NCI-H82 (cell line): ENCODE data around the gene RAB8B.
A peak's percentile ranks its signal among the peaks of the same experiment; 100 is the strongest.

ENCODE experiments used
- DNase-seq: peaks from one replicate; lab custom pipeline; 2025; lab: John Stamatoyannopoulos, UW

RAB8B gene

DNA sequence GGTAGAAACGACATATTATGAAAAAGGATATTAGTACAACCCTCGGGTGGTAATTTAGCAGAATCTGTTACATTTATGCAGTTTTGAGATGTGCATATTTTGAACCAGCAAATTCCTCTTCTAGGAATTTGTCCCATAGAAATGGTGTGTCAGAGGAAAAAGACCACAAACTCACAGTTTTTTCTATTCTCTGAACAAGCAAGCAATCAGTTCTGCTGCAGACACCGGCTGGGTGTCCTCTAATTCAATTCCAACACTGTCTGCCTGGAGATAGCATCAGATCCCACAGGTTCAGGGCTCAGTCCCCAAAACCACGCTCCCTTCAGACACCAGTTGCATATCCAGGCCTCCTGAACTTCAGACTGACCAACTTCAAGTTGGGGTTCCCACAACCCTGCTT is 124.4 kb downstream of the RAB8B start:
- no peak for DNase-seq

DNA sequence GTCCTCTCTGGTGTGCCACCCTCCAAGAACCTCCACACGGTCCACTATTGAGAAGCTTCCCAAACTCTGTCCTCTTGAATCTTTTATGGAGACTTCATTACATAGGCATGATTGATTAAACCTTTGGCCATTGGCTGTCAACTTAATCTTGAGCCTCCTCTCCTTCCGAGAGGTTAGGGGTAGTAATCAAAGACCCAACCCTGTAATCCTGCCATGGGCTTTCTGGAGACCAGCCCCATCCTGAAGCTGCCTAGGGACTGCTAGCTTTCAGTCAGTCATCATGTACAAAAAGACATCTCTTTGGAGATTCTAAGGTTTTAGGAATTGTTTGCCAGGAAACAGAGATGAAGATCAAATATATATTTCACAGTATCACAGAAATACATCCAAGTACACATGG is 125.0 kb downstream of the RAB8B start:
- peak; percentile 19 for DNase-seq
